ENCODE results near the gene DMWD.

The DMWD gene

DNA sequence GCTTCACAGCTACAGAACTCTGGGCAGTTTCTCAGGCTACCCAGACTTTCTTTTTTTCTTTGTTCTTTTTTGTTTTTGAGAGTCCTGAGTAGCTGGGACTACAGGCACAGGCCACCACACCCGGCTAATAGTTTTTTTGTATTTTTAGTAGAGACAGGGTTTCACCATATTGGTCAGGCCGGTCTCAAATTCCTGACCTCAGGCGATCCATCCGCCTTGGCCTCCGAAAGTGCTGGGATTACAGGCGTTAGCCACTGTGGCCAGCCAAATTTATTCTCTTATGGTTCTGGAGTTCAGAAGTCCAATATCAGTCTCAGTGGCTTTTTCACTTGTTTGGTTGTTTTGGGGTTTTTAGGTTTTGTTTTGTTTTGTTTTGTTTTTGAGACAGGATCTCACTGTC, 47.0 kb downstream of the DMWD start:
- no peak for DNase-seq (ENCODE audit: low read depth)

DNA sequence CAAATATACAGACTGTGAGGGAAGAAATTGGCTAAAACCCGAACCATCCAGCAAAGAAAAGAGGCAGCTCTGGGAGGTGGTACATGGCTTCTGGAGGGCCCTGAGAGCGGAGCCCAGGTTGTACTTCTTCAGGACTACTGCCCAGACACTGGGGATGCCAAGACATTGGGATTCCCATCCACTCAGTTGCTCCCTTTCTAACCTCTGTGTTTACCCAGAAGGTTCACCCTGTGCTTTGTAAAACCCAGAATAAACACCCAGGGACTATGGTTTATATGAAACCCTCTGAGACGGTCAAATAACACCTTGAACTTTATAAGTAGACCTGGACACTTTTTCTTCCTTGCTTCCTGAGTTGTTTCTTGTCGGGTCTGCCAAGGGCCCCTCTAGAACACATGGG, 49.7 kb downstream of the DMWD start:
- DNase-seq (ENCODE audit: low read depth) = no peak

- no peak for DNase-seq (ENCODE audit: low read depth)
Observed at GRCh38 chr19:45739498-45740439, 52.9 kb downstream of the DMWD start.

- no peak for DNase-seq (ENCODE audit: low read depth)
Observed at GRCh38 chr19:45733160-45733810, 59.4 kb downstream of the DMWD start, which contains the start of gene MEIOSIN. Gene MEIOSIN, plus strand, starts transcription at chr19:45733439. Its CDS starts 1,938 bp downstream, at chr19:45735377.
